Common myeloid progenitor, CD34-positive (primary cell): ENCODE measurements around the gene KCNQ2.

Source experiments
- CTCF ChIA-PET: fragments of 350-600 bp; sonication (Branson Sonifier 250); formaldehyde crosslinking; loops from one replicate; lab custom pipeline; 2021; ENCODE audit warnings: antibody characterized with exemption; lab: Charles Lee
- POLR2A ChIA-PET: fragments of 350-600 bp; sonication (Branson Sonifier 250); formaldehyde crosslinking; loops from one replicate; lab custom pipeline; 2021; ENCODE audit warnings: antibody characterized with exemption; lab: Charles Lee
- DNase-seq, 3 donors: peaks; one replicate each; pipeline versions ENCODE4 v3.0.0 to v3.0.0-alpha.2; 2013
- H3K27ac ChIP-seq, 2 experiments: 1 replicate in 1 of 2; 2 replicates in 1 of 2; pipeline ENCODE4 v1.7.0; 2013; ENCODE audit warnings: inconsistent platforms in 2 of 2, low read length in 2 of 2, mild to moderate bottlenecking in 2 of 2, low read depth in 1 of 2, moderate library complexity in 1 of 2; ENCODE audit not compliant: severe bottlenecking in 2 of 2, insufficient read depth in 1 of 2, poor library complexity in 1 of 2
- H3K27me3 ChIP-seq, 5 experiments: replicated peaks in 2 of 5; 1 replicate in 3 of 5; 2 replicates in 2 of 5; pipeline versions ENCODE4 v1.6.1 to v1.7.0; 2013; ENCODE audit warnings: low read length in 4 of 5, mild to moderate bottlenecking in 2 of 5, moderate library complexity in 2 of 5, inconsistent platforms in 1 of 5; ENCODE audit not compliant: insufficient read depth in 5 of 5, control insufficient read depth in 4 of 5
- H3K36me3 ChIP-seq, 4 experiments: 1 replicate in 2 of 4; 2 replicates in 2 of 4; pipeline versions ENCODE4 v1.6.1 to v1.7.0; 2013; ENCODE audit warnings: low read length in 3 of 4, control low read depth in 1 of 4, mild to moderate bottlenecking in 1 of 4; ENCODE audit not compliant: control insufficient read depth in 4 of 4, insufficient read depth in 4 of 4
- H3K4me1 ChIP-seq, 4 experiments: 1 replicate in 3 of 4; 2 replicates in 1 of 4; pipeline versions ENCODE4 v1.6.1 to v1.7.1; 2013; ENCODE audit warnings: low read length in 3 of 4, mild to moderate bottlenecking in 3 of 4, control low read depth in 1 of 4, inconsistent platforms in 1 of 4, moderate library complexity in 1 of 4; ENCODE audit not compliant: control insufficient read depth in 4 of 4, insufficient read depth in 4 of 4; ENCODE audit errors: control extremely low read depth in 1 of 4
- H3K4me3 ChIP-seq, 7 experiments: 1 replicate in 4 of 7; 2 replicates in 3 of 7; pipeline versions ENCODE4 v1.5.1 to v1.7.0; 2013; ENCODE audit warnings: mild to moderate bottlenecking in 7 of 7, low read length in 6 of 7, moderate library complexity in 6 of 7, inconsistent platforms in 2 of 7, low read depth in 2 of 7, control low read depth in 1 of 7; ENCODE audit not compliant: insufficient read depth in 4 of 7, control insufficient read depth in 1 of 7; ENCODE audit errors: extremely low read depth in 1 of 7
- H3K9me3 ChIP-seq, 5 experiments: 1 replicate in 4 of 5; 2 replicates in 1 of 5; pipeline versions ENCODE4 v1.6.1 to v1.7.1; 2013; ENCODE audit warnings: low read length in 4 of 5, mild to moderate bottlenecking in 2 of 5, inconsistent platforms in 1 of 5, low read depth in 1 of 5, moderate library complexity in 1 of 5; ENCODE audit not compliant: control insufficient read depth in 4 of 5, insufficient read depth in 2 of 5; ENCODE audit errors: control extremely low read depth in 1 of 5
- WGBS: methylation state at CpG from one replicate; pipeline ENCODE4 v1.1.5; 2013; ENCODE audit not compliant: insufficient coverage; 5-methylcytosine and 5-hydroxymethylcytosine counted together

Gene KCNQ2

GRCh38 chr20:63385819-63386218 is 86.6 kb downstream of the KCNQ2 start:
- Histone ChIP-seq H3K4me1 (no peaks in the 10 kb centered on the region), H3K4me3 (no peak overlapping the region), H3K27me3 (peaks cover 0 to 22% (median 2%) of the 10 kb centered on the region in 5 experiments), H3K9me3 (peaks cover 1 to 21% (median 15%) of the 10 kb centered on the region in 5 experiments), H3K27ac (no peak overlapping the region), H3K36me3 (no peaks in the 10 kb centered on the region)
- POLR2A ChIA-PET = no interaction called here
- no peak for DNase-seq
- CTCF ChIA-PET = interaction anchor here (6.8 kb wide), 1 partner anchor 77 kb away, joined by 55 read pairs; no protein-coding TSS in a partner anchor
- WGBS = 100% methylated on average over 2 of the region's 6 CpGs

DNA sequence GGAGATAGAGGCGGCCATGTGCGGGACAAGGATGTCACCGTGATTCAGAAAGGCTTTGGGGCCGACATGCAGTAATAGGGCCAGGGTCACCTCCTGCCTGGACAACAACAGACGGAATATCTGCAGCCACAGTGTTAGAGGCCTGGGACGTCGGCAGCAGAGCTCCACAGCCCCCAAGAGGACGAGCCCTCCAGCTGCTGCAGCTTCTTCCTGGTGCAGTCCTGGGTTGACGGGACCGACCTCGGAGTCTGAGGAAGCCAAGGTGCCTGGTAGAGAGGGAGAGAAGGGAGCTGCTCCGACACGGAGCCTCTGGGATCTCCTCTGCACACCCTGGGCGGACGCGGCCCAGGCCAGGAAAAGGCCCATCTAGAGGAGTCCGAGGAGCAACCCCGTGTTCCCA is 88.1 kb downstream of the KCNQ2 start:
- Histone ChIP-seq H3K27ac (no peak overlapping the region), H3K4me1 (no peaks in the 10 kb centered on the region), H3K36me3 (no peaks in the 10 kb centered on the region), H3K9me3 (peaks cover under 1 to 20% (median 16%) of the 10 kb centered on the region in 5 experiments), H3K27me3 (peaks cover 0 to 33% (median 2%) of the 10 kb centered on the region in 5 experiments), H3K4me3 (no peak overlapping the region)
- ChIA-PET POLR2A (no interaction called here), CTCF (interaction anchor here (1.3 to 6.8 kb wide), 2 partner anchors 10 to 75 kb away, joined by 3 to 55 read pairs; no protein-coding TSS in a partner anchor)
- WGBS = 83% methylated on average over 18 of the region's 18 CpGs
- no peak for DNase-seq

DNA sequence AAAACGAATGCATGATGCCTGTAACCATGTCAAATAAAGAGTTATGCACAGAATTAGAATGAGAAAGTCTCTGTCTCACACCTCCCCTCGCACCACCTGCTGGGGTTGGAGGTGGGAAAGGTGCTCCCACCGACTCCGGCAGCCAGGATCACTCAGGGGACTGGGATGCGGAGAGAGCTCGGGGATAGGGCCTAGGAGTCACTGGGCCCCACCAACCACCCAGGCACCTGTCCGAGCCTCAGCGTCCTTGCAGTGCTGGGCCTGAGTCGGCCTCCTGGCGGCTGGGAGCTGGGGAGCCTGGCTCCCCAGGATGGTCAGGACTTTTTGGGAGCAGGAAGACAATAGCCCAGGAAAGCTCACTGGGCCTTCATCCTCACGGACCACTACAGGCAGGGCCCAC is 88.9 kb downstream of the KCNQ2 start:
- 85% methylated on average over 7 of the region's 11 CpGs for WGBS
- CTCF ChIA-PET = interaction anchor here (1.3 to 6.8 kb wide), 2 partner anchors 11 to 74 kb away, joined by 3 to 55 read pairs; no protein-coding TSS in a partner anchor
- Histone ChIP-seq H3K9me3 (peaks cover 0 to 20% (median 14%) of the 10 kb centered on the region in 5 experiments), H3K27me3 (peaks cover 0 to 41% (median 6%) of the 10 kb centered on the region in 5 experiments), H3K4me3 (no peak overlapping the region), H3K36me3 (no peaks in the 10 kb centered on the region), H3K27ac (no peak overlapping the region), H3K4me1 (no peaks in the 10 kb centered on the region)
- POLR2A ChIA-PET = no interaction called here
- no peak for DNase-seq

DNA sequence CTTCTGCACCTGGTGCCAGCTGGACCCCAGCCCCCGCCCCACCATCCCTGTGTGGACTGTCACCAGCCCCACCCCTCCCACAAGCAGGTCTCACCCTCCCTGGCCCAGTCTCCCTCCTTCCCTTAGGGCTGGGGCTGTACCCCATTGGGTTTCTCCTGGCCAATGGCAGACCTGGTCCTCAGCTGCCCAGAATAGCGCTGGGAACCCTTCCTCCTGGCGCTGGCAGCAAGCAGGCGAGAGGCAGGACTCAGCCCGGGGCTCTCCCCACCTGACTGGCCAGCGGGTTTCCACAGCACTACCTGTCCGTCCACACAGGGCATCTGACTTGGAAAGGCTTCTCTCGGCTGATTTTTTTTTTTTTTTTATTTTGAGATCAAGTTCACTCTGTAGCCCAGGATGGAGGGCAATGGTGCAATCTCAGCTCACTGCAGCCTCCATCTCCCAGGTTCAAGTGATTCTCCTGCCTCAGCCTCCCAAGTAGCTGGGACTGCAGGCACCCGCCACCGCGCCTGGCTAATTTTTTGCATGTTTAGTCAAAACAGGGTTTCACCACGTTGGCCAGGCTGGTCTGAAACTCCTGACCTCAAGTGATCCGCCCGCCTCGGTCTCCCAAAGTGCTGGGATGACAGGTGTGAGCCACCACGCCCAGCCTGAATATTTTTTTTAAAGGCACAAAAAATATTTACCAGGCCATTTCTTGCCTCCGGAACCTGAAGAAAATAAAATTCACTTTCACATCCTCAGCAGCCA is 89.7 kb downstream of the KCNQ2 start:
- POLR2A ChIA-PET = interaction anchor here (1.3 kb wide), 1 partner anchor 73 kb away, joined by 5 read pairs; no protein-coding TSS in a partner anchor
- no peak for DNase-seq
- CTCF ChIA-PET = interaction anchor here (6.8 kb wide), 1 partner anchor 74 kb away, joined by 55 read pairs; no protein-coding TSS in a partner anchor
- 77% methylated on average over 16 of the region's 17 CpGs for WGBS
- Histone ChIP-seq H3K4me3 (no peak overlapping the region), H3K4me1 (no peaks in the 10 kb centered on the region), H3K27me3 (peaks cover 0 to 49% (median 12%) of the 10 kb centered on the region in 5 experiments), H3K27ac (no peak overlapping the region), H3K36me3 (no peaks in the 10 kb centered on the region), H3K9me3 (peaks cover 0 to 20% (median 14%) of the 10 kb centered on the region in 5 experiments)

GRCh38 chr20:63381781-63382431 is 90.5 kb downstream of the KCNQ2 start:
- peak in 1 of 3 donors; percentile 14 for DNase-seq
- Histone ChIP-seq H3K4me3 (no peak overlapping the region), H3K36me3 (no peaks in the 10 kb centered on the region), H3K4me1 (peaks cover 0 to 3% (median 0%) of the 10 kb centered on the region in 4 experiments), H3K27me3 (peaks cover 0 to 58% (median 19%) of the 10 kb centered on the region in 5 experiments), H3K9me3 (peaks cover 0 to 20% (median 14%) of the 10 kb centered on the region in 5 experiments), H3K27ac (no peak overlapping the region)
- WGBS = 14% methylated on average over 20 of the region's 22 CpGs
- POLR2A ChIA-PET = interaction anchor here (1.3 kb wide), 1 partner anchor 72 kb away, joined by 5 read pairs; no protein-coding TSS in a partner anchor
- CTCF ChIA-PET = interaction anchor here (0.7 to 6.8 kb wide), 5 partner anchors 9 to 73 kb away, joined by 3 to 55 read pairs (median 5); no protein-coding TSS in a partner anchor

- CTCF ChIA-PET = interaction anchor here (1.0 to 6.8 kb wide), 4 partner anchors 13 to 157 kb away, joined by 3 to 55 read pairs (median 6); no protein-coding TSS in a partner anchor
- H3K4me3 ChIP-seq = no peak overlapping the region
- no peak for DNase-seq
- peaks cover 0 to 9% (median under 1%) of the 10 kb centered on the region in 5 experiments for H3K9me3 ChIP-seq
- POLR2A ChIA-PET = no interaction called here
- H3K4me1 ChIP-seq = peaks cover 0 to 3% (median 0%) of the 10 kb centered on the region in 4 experiments
- no peaks in the 10 kb centered on the region for H3K36me3 ChIP-seq
- peaks cover 0 to 64% (median 19%) of the 10 kb centered on the region in 5 experiments for H3K27me3 ChIP-seq
- H3K27ac ChIP-seq = no peak overlapping the region
- WGBS = 96% methylated on average over 18 of the region's 21 CpGs
Observed at GRCh38 chr20:63380346-63380870, 92.0 kb downstream of the KCNQ2 start.
